ENCODE measurements around the gene HIP1R.
A peak's percentile ranks its signal among the peaks of the same experiment; 100 is the strongest.

GRCh38 chr12:122895704-122896636 lies 60.7 kb downstream of the HIP1R start, which contains the start of gene VPS37B:
- TF ChIP-seq POLR2A (IDR thresholded peaks at IDR 0.05; ENCODE audit: low read length) (peak; percentile 92), GATA1 (IDR thresholded peaks at IDR 0.05; ENCODE audit: low read depth, low read length) (no peak)

Data from erythroblast (primary cell).